Stimulated activated effector memory CD8-positive, alpha-beta T cell treated with anti-CD3 and anti-CD28 coated beads, Interleukin-12 subunit alpha, Interleukin-12 subunit beta, amount 100 ng/mL, for 72 hours (primary cell): ENCODE measurements around the gene PRDM10.
"Not testable (repeated sequence)": the region's sequence is repeated elsewhere in the genome, so short reads cannot be mapped to it uniquely, and the experiment has no call there.

Experiments used
- ATAC-seq: fragments of 150-1000 bp; cut with Tn5 transposase; 2 replicates; pipeline ENCODE4 v1.10.0; 2021
- DNase-seq, 2 donors: peaks; one replicate each; pipeline ENCODE4 v3.0.0; 2021 to 2022; ENCODE audit warnings: low spot score in 2 of 2
- H3K27ac Mint-ChIP-seq: one replicate; pipeline ENCODE4 v1.8.0; 2022; ENCODE audit warnings: mild to moderate bottlenecking, mixed read lengths
- H3K36me3 Mint-ChIP-seq: one replicate; pipeline ENCODE4 v1.8.0; 2022; ENCODE audit warnings: mild to moderate bottlenecking, mixed read lengths
- H3K4me1 Mint-ChIP-seq: one replicate; pipeline ENCODE4 v1.8.0; 2022; ENCODE audit warnings: mixed read lengths
- H3K4me3 Mint-ChIP-seq: one replicate; pipeline ENCODE4 v1.8.0; 2022; ENCODE audit warnings: mild to moderate bottlenecking, mixed read lengths
- H3K9me3 Mint-ChIP-seq: one replicate; pipeline ENCODE4 v1.8.0; 2022; ENCODE audit warnings: mixed read lengths

PRDM10 gene

GRCh38 chr11:130024361-130024760 is 21.7 kb upstream of the PRDM10 start:
- no peaks in the 10 kb centered on the region for H3K9me3 Mint-ChIP-seq
- no peak overlapping the region for H3K4me3 Mint-ChIP-seq
- ATAC-seq (no peak), DNase-seq (no peak)
- no peaks in the 10 kb centered on the region for H3K36me3 Mint-ChIP-seq
- no peaks in the 10 kb centered on the region for H3K4me1 Mint-ChIP-seq
- H3K27ac Mint-ChIP-seq: no peak overlapping the region

- no peaks in the 10 kb centered on the region for H3K4me1 Mint-ChIP-seq
- H3K36me3 Mint-ChIP-seq: no peaks in the 10 kb centered on the region
- no peak for DNase-seq
- H3K4me3 Mint-ChIP-seq: no peak overlapping the region
- no peak overlapping the region for H3K27ac Mint-ChIP-seq
- no peak for ATAC-seq
- H3K9me3 Mint-ChIP-seq: no peaks in the 10 kb centered on the region
Measured at GRCh38 chr11:130023204-130023603, 20.6 kb upstream of the PRDM10 start.

- no peaks in the 10 kb centered on the region for H3K36me3 Mint-ChIP-seq
- no peaks in the 10 kb centered on the region for H3K9me3 Mint-ChIP-seq
- H3K4me3 Mint-ChIP-seq: no peak overlapping the region
- no peak overlapping the region for H3K27ac Mint-ChIP-seq
- ATAC-seq (no peak), DNase-seq (no peak)
- H3K4me1 Mint-ChIP-seq: no peaks in the 10 kb centered on the region
Measured at GRCh38 chr11:130022799-130023198, 20.2 kb upstream of the PRDM10 start.

GRCh38 chr11:130021606-130022005 is 19.0 kb upstream of the PRDM10 start:
- DNase-seq, H3K36me3 Mint-ChIP-seq, H3K4me3 Mint-ChIP-seq, H3K9me3 Mint-ChIP-seq, ATAC-seq, H3K27ac Mint-ChIP-seq, H3K4me1 Mint-ChIP-seq: not testable (repeated sequence)

GRCh38 chr11:130020323-130020722 is 17.7 kb upstream of the PRDM10 start:
- Mint-ChIP-seq H3K36me3 (no peaks in the 10 kb centered on the region), H3K4me3 (no peak overlapping the region), H3K27ac (no peak overlapping the region), H3K9me3 (peaks cover 2% of the 10 kb centered on the region), H3K4me1 (no peaks in the 10 kb centered on the region)
- DNase-seq (no peak), ATAC-seq (no peak)

- not testable (repeated sequence) for H3K9me3 Mint-ChIP-seq, H3K27ac Mint-ChIP-seq, H3K4me1 Mint-ChIP-seq, ATAC-seq, DNase-seq, H3K36me3 Mint-ChIP-seq, H3K4me3 Mint-ChIP-seq
Measured at GRCh38 chr11:130015846-130016245, 13.2 kb upstream of the PRDM10 start.

- Mint-ChIP-seq H3K4me1 (peaks cover 7% of the 10 kb centered on the region), H3K9me3 (no peaks in the 10 kb centered on the region), H3K36me3 (peaks cover 4% of the 10 kb centered on the region), H3K27ac (no peak overlapping the region), H3K4me3 (no peak overlapping the region)
- DNase-seq (no peak), ATAC-seq (no peak)
Measured at GRCh38 chr11:130008326-130008725, 5.7 kb upstream of the PRDM10 start.

- peaks cover 7% of the 10 kb centered on the region for H3K4me1 Mint-ChIP-seq
- no peaks in the 10 kb centered on the region for H3K9me3 Mint-ChIP-seq
- ATAC-seq: no peak
- no peak overlapping the region for H3K4me3 Mint-ChIP-seq
- no peak overlapping the region for H3K27ac Mint-ChIP-seq
- no peak for DNase-seq
- H3K36me3 Mint-ChIP-seq: peaks cover 14% of the 10 kb centered on the region
Measured at GRCh38 chr11:130006929-130007328, 4.3 kb upstream of the PRDM10 start.

- peak overlapping the region; percentile 85 for H3K4me3 Mint-ChIP-seq
- H3K9me3 Mint-ChIP-seq: no peaks in the 10 kb centered on the region
- peaks cover 24% of the 10 kb centered on the region for H3K36me3 Mint-ChIP-seq
- H3K4me1 Mint-ChIP-seq: peaks cover 16% of the 10 kb centered on the region
- ATAC-seq (no peak), DNase-seq (no peak)
- peak overlapping the region; percentile 100 for H3K27ac Mint-ChIP-seq
Measured at GRCh38 chr11:130003717-130004001, 1.0 kb upstream of the PRDM10 start.

- ATAC-seq: peak; percentile 87
- no peaks in the 10 kb centered on the region for H3K9me3 Mint-ChIP-seq
- peak overlapping the region; percentile 100 for H3K27ac Mint-ChIP-seq
- DNase-seq: peak; percentile 75 to 91
- H3K4me1 Mint-ChIP-seq: peaks cover 16% of the 10 kb centered on the region
- peak overlapping the region; percentile 85 for H3K4me3 Mint-ChIP-seq
- peaks cover 24% of the 10 kb centered on the region for H3K36me3 Mint-ChIP-seq
Measured at GRCh38 chr11:130002846-130003716, 446 bp upstream of the PRDM10 start.

GRCh38 chr11:130001461-130002351 is 929 bp downstream of the PRDM10 start:
- ATAC-seq (peak; percentile 40), DNase-seq (no peak)
- H3K4me1 Mint-ChIP-seq: peaks cover 19% of the 10 kb centered on the region
- H3K4me3 Mint-ChIP-seq: peak overlapping the region; percentile 85
- H3K9me3 Mint-ChIP-seq: no peaks in the 10 kb centered on the region
- H3K36me3 Mint-ChIP-seq: peaks cover 24% of the 10 kb centered on the region
- peak overlapping the region; percentile 100 for H3K27ac Mint-ChIP-seq

- Mint-ChIP-seq H3K9me3 (no peaks in the 10 kb centered on the region), H3K27ac (peak overlapping the region; percentile 93), H3K4me1 (peaks cover 25% of the 10 kb centered on the region), H3K36me3 (peaks cover 24% of the 10 kb centered on the region), H3K4me3 (peak overlapping the region; percentile 85)
- no peak for DNase-seq
- ATAC-seq: no peak
Measured at GRCh38 chr11:130000552-130001176, 2.0 kb downstream of the PRDM10 start.

- Mint-ChIP-seq H3K36me3 (peaks cover 24% of the 10 kb centered on the region), H3K9me3 (no peaks in the 10 kb centered on the region), H3K4me1 (peaks cover 25% of the 10 kb centered on the region), H3K27ac (no peak overlapping the region), H3K4me3 (no peak overlapping the region)
- ATAC-seq (no peak), DNase-seq (no peak)
Measured at GRCh38 chr11:129999407-129999806, 3.2 kb downstream of the PRDM10 start.

- no peak for DNase-seq
- no peaks in the 10 kb centered on the region for H3K9me3 Mint-ChIP-seq
- no peak overlapping the region for H3K4me3 Mint-ChIP-seq
- H3K27ac Mint-ChIP-seq: no peak overlapping the region
- peaks cover 24% of the 10 kb centered on the region for H3K36me3 Mint-ChIP-seq
- peaks cover 24% of the 10 kb centered on the region for H3K4me1 Mint-ChIP-seq
- no peak for ATAC-seq
Measured at GRCh38 chr11:129998905-129999304, 3.7 kb downstream of the PRDM10 start.

- DNase-seq (no peak), ATAC-seq (no peak)
- H3K4me1 Mint-ChIP-seq: peaks cover 18% of the 10 kb centered on the region
- no peak overlapping the region for H3K4me3 Mint-ChIP-seq
- H3K36me3 Mint-ChIP-seq: peaks cover 18% of the 10 kb centered on the region
- H3K27ac Mint-ChIP-seq: no peak overlapping the region
- no peaks in the 10 kb centered on the region for H3K9me3 Mint-ChIP-seq
Measured at GRCh38 chr11:129998107-129998506, 4.5 kb downstream of the PRDM10 start.
